Gastroesophageal sphincter (tissue), 3 donors: ENCODE results near the gene COL5A2.

Source experiments
- CTCF ChIP-seq, 4 experiments: fragments of 200-600 bp in 2 of 4; fragments of 450-650 bp in 2 of 4; sonication (generic) in 1 of 4; IDR thresholded peaks; one replicate each; pipeline ENCODE4 v1.5.1; 2017 to 2019; ENCODE audit warnings: antibody characterized with exemption in 4 of 4, mild to moderate bottlenecking in 2 of 4, moderate library complexity in 2 of 4
- POLR2A ChIP-seq, 2 donors: fragments of 450-650 bp; IDR thresholded peaks; one replicate each; pipeline ENCODE4 v1.6.1; 2017; ENCODE audit warnings: antibody characterized with exemption in 2 of 2, mild to moderate bottlenecking in 2 of 2, moderate library complexity in 1 of 2

GRCh38 chr2:189047171-189047888 is 132.2 kb downstream of the COL5A2 start:
- TF ChIP-seq CTCF (IDR thresholded peaks at IDR 0.05) (no peak), POLR2A (IDR thresholded peaks at IDR 0.05) (no peak)
